MM.1S (cell line): ENCODE results near the gene DAAM1.

Experiments
- CTCF ChIP-seq: fragments of 300-600 bp; sonication (generic); IDR thresholded peaks from 2 replicates; pipeline ENCODE4 v1.5.1; 2016; ENCODE audit warnings: antibody characterized with exemption, low read length, mixed read lengths
- EZH2 ChIP-seq: fragments of 300-600 bp; sonication (generic); optimal IDR thresholded peaks from 2 replicates; pipeline ENCODE3; 2017; ENCODE audit warnings: low read depth, mild to moderate bottlenecking, antibody characterized with exemption, low read length, mixed read lengths

- TF ChIP-seq CTCF (no peak), EZH2 (no peak)
Measured at GRCh38 chr14:59395672-59396071, 207.2 kb downstream of the DAAM1 start.
